Fibroblast of the aortic adventitia (primary cell): ENCODE data around the gene COX11. TPM values are rescaled to one million over a fixed set of nuclear protein-coding genes. Genes with fewer than 3 reads are reported as not detected.

Experiments used
- DNase-seq: peaks from one replicate; pipeline ENCODE4 v3.0.0-alpha.2; 2010; ENCODE audit warnings: low read depth
- H3K4me3 ChIP-seq: 2 replicates; pipeline ENCODE4 v1.5.1; 2011; ENCODE audit warnings: low read depth, mild to moderate bottlenecking, control low read depth, low read length, moderate library complexity
- total RNA-seq: library from RNA; depleted of rRNA; stranded (reverse); fragments of >200 nt; gene quantifications from 2 replicates; pipeline ENCODE4 v1.2.3, GENCODE V29; 2012; ENCODE audit warnings: low replicate concordance
- TF ChIP-seq, protein P1 (sequence below): IDR thresholded peaks from 2 replicates; pipeline ENCODE4 v1.5.1; 2011; ENCODE audit warnings: mild to moderate bottlenecking, low read length, control low read depth, inconsistent platforms; ENCODE audit not compliant: insufficient read depth

Gene COX11
- total RNA-seq, 1 donor = 37.8 TPM

DNA sequence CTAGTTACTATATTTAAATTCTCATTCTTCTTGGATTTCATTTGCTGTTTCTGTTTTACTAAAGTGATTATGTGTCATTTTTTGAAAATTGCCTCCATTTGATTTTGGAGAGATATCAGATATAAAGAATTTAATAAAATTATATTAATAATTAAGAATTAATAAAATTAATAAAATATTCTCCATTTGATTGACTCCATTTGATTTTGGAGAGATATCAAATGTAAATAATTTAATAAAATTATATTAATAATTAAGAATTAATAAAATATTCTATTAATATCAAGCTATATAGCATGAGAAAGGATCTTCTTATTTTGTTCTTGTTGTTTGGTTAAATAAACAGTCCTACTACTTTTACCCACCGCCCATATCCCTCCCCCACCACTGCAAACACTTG lies 23.1 kb upstream of the COX11 start:
- TF ChIP-seq, protein P1, sequence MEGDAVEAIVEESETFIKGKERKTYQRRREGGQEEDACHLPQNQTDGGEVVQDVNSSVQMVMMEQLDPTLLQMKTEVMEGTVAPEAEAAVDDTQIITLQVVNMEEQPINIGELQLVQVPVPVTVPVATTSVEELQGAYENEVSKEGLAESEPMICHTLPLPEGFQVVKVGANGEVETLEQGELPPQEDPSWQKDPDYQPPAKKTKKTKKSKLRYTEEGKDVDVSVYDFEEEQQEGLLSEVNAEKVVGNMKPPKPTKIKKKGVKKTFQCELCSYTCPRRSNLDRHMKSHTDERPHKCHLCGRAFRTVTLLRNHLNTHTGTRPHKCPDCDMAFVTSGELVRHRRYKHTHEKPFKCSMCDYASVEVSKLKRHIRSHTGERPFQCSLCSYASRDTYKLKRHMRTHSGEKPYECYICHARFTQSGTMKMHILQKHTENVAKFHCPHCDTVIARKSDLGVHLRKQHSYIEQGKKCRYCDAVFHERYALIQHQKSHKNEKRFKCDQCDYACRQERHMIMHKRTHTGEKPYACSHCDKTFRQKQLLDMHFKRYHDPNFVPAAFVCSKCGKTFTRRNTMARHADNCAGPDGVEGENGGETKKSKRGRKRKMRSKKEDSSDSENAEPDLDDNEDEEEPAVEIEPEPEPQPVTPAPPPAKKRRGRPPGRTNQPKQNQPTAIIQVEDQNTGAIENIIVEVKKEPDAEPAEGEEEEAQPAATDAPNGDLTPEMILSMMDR = no peak
- no peak for DNase-seq
- no peak overlapping the region for H3K4me3 ChIP-seq

DNA sequence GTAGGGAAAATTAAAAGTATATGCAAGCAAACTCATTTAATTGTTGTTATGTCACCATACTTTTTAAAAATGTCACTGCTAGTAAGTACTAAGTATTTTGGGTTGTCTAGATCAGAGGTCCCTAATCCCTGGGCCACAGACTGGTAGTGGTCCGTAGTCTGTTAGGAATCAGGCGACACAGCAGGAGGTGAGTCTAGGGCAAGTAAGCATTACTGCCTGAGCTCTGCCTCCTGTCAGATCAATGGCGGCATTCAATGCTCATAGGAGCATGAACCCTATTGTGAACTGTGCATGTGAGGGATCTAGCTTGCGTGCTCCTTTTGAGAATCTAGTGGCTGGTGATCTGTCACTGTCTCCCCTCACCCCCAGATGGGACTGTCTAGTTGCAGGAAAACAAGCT lies 21.7 kb upstream of the COX11 start:
- TF ChIP-seq, protein P1 = no peak
- H3K4me3 ChIP-seq = no peak overlapping the region
- no peak for DNase-seq

- TF ChIP-seq, protein P1 = no peak
- DNase-seq = peak; percentile 9
Observed at GRCh38 chr17:54985476-54985875, 17.0 kb upstream of the COX11 start.

GRCh38 chr17:54983260-54983659 lies 14.8 kb upstream of the COX11 start:
- TF ChIP-seq, protein P1 = no peak
- no peak overlapping the region for H3K4me3 ChIP-seq
- no peak for DNase-seq

More at GRCh38 chr17:54985476-54985875, 17.0 kb upstream of the COX11 start:
- H3K4me3 ChIP-seq = no peak overlapping the region

DNA sequence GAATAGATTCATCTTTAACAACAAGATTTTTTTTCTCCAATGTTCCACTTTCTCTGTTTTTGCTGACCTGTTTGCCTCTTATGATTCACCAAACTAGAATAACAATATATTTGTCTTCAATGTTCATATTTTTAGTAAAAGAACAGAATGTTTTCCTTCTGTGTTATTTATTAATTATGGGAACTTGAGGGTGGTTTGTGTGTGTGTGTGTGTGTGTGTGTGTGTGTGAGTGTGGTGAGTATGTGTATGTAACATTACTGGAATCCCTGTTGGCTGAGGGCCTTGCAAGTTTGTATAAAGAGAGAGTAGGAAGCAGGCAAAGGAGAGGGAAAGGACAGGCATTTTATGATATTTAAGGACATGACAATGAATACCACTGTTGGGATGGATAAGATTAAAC lies 13.9 kb upstream of the COX11 start:
- no peak overlapping the region for H3K4me3 ChIP-seq
- TF ChIP-seq, protein P1 = no peak
- peak; percentile 66 for DNase-seq

DNA sequence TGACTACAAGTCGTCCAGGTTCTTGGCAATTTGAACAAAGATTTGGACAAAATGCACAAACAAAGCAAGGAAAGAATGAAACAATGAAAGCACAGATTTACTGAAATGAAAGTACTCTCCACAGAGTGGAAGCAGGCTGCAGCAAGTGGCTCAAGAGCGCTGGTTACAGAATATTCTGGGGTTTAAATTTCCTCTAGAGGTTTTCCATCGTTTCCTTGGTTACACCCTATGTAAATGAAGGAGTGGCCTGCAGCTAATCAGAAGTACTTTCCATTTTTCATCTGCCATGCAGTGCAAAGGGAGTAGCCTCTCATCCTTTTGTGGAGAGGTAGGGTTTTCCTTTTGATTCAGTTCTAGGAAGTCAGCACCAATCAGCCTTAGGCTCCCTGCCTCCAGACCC lies 11.9 kb upstream of the COX11 start:
- TF ChIP-seq, protein P1 = no peak
- DNase-seq = no peak
- H3K4me3 ChIP-seq = no peak overlapping the region

DNA sequence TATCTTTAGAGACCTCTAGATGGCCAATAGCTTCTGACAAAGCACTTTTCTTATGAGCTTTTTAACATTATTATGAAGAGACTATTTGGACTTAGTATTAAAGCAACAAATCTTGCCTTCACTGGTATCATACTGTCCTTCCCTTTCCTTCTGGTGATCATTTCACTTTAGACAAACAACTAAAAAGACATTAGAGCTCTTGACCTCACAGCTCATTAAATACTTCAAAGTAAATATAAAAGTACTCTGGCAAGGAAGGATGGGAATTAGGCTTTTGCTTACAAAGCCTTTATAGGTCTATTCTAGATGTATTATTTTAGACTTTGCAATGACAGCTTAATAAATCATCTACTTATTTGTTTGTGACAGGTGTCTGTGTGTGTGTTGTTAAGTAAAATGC lies 11.2 kb upstream of the COX11 start:
- TF ChIP-seq, protein P1 = no peak
- no peak for DNase-seq
- H3K4me3 ChIP-seq = no peak overlapping the region
